Stimulated activated CD8-positive, alpha-beta memory T cell treated with anti-CD3 and anti-CD28 coated beads, Interleukin-12 subunit alpha, Interleukin-12 subunit beta, amount 100 ng/mL, for 1 hour (primary cell): ENCODE measurements around the gene PAFAH1B1.
"Not testable (repeated sequence)": the region's sequence is repeated elsewhere in the genome, so short reads cannot be mapped to it uniquely, and the experiment has no call there.

ENCODE experiments used
- DNase-seq: peaks from one replicate; pipeline ENCODE4 v3.0.0-alpha.2; 2020; ENCODE audit warnings: low read depth

PAFAH1B1 gene

GRCh38 chr17:2635675-2636074 is 42.2 kb downstream of the PAFAH1B1 start:
- no peak for DNase-seq

GRCh38 chr17:2636169-2636930 is 42.9 kb downstream of the PAFAH1B1 start:
- no peak for DNase-seq

GRCh38 chr17:2637422-2637821 is 44.0 kb downstream of the PAFAH1B1 start:
- no peak for DNase-seq

GRCh38 chr17:2644971-2645370 is 51.5 kb downstream of the PAFAH1B1 start:
- DNase-seq: no peak

DNA sequence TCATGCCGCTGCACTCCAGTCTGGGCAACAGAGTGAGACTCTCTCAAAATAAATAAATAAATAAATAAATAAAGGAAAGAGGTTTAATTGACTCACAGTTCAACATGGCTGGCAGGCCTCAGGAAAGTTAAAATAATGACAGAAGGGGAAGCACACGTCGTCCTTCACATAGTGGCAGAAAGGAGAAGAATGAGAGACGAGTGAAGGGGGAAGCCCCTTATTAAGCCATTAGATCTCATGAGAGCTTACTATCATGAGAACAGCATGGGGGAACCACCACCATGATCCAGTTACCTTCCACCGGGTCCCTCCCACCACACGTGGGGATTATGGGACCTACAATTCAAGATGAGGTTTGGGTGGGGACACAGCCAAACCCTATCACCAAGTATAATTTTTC is 54.5 kb downstream of the PAFAH1B1 start:
- no peak for DNase-seq

DNA sequence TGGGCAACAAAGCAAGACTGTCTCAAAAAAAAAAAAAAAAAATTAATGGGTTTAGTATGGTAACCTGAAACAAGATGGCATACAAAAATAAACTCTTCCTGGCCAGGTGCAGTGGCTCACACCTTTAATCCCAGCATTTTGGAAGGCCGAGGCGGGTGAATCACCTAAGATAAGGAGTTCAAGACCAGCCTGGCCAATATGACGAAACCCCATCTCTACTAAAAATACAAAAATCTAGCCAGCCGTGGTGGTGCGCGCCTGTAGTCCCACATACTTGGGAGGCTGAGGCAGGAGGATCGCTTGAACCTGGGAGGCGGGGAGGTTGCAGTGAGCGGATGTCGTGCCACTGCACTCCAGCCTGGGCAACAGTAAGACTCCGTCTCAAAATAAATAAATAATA is 55.7 kb downstream of the PAFAH1B1 start:
- no peak for DNase-seq

GRCh38 chr17:2652911-2653310 is 59.5 kb downstream of the PAFAH1B1 start:
- DNase-seq: not testable (repeated sequence)

DNA sequence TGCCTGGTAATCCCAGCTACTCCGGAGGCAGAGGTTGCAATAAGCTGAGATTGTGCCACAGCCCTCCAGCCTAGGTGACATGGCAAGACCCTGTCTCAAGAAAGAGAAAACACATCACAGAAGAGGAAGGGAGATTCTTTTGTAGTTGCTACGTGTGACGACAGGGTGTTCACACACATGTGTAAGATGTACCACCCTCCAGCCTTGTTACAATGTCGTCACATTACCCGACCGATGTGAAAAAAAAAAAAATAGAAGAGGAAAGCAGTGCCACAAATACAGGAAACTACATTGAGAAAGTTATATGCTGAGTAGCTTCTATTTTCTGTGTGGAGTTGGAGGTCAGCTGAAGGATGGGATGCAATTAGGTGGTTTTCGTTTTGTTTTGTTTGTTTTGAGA is 62.1 kb downstream of the PAFAH1B1 start:
- DNase-seq: no peak

DNA sequence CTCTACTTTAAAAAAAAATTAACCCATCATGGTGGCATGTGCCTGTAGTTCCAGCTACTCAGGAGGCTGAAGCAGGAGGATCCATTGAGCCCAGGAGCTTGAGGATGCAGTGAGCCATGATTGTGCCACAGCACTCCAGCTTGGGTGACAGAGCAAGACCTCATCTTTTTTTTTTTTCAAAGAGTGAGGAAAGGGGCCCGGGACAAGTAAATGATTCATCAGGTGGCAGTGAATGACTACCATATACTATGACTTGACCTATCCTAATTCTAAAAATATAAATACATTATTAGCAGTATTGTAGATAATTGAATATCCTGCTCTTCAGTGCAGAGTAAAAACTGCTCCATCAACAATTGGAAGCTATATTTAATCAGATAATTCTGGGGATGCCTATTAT is 62.8 kb downstream of the PAFAH1B1 start:
- no peak for DNase-seq

- not testable (repeated sequence) for DNase-seq
Observed at GRCh38 chr17:2659337-2659736, 65.9 kb downstream of the PAFAH1B1 start.

- DNase-seq: not testable (repeated sequence)
Observed at GRCh38 chr17:2660410-2660809, 67.0 kb downstream of the PAFAH1B1 start.

DNA sequence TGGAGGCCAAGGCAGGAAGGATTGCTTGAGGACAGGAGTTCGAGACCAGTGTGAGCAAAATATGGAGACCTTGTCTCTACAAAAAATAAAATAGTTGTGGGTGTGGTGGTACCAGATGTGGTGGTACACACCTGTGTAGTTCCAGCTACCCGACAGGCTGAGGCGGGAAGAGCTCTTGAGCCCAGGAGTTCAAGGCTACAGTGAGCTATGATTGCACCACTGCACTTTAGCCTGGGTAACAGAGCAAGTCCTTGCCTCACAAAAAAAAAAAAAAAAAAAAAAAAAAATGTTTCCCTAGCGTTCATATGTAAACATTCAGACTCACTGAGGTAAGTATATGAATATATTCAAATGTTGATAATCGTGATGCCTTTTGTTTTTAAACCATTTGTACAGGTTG is 78.6 kb downstream of the PAFAH1B1 start:
- no peak for DNase-seq

DNA sequence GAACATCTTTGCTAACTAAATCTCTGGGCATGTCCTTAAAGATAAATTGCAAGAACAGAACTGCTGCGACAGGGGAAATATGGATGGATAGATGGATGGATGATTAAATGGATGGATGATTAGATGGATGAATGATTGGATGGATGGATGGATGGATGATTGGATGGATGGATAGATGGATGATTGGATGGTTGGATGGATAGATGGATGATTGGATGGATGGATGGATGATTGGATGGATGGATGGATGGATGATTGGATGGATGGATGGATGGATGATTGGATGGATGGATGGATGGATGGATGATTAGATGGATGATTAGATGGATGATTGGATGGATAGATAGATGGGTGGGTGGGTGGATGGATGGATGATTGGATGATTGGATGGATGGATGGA is 85.8 kb downstream of the PAFAH1B1 start:
- DNase-seq: not testable (repeated sequence)

- DNase-seq: no peak
Observed at GRCh38 chr17:2680961-2681360, 87.5 kb downstream of the PAFAH1B1 start.

GRCh38 chr17:2681650-2682049 is 88.2 kb downstream of the PAFAH1B1 start:
- no peak for DNase-seq

DNA sequence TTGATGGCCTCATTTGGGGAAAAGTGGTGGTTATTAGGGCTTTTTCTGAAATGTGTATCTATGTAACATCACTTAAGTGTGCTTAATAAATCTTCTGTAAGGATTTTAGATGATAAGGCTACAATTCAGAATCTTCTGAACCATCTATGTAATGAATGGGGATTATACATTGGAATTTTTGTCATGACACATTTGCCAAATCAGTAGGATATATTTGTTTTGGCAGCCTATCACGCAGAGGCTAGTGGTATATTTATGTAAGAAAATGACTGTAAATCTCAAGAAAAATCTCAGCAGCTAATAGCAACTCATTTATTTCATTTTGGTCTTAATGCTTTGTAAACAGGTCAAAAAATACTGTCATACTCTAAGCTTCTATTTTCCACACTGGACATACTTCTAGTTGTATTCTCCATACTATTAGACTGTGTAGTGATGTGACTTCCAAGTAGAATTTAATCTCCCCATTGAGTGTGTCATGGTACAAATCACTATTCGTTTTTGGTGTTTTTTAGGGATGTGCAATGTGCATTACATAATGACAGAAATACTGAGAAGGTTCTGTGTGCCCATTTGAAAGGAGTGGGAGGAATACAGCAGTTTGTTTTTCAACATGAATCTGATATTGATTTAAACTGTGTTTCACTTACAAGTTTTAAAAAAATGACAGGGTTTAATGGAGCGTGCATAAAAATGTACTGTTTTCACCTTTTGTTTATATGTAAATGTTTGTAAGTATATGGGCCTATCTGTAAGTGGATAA is 88.9 kb downstream of the PAFAH1B1 start:
- no peak for DNase-seq

DNA sequence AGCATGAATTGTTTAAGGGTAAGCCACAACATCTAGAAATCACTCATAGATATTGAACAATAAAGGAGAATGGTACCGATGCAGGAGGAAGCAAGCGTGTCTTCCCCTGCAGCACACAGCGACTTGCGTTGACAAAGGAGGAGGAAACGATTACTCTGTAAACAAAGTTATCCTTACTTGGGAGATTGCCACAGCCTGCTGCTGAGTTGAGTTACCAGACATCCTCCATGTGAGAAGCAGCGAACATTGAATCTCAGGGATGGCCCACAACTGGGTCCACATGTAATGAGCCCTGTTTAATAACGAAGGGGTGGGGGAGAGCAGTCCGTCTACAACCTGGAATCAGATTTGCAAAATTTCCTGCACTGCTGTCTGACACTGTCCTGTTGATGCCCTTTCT is 90.5 kb downstream of the PAFAH1B1 start:
- no peak for DNase-seq

- no peak for DNase-seq
Observed at GRCh38 chr17:2684549-2684948, 91.1 kb downstream of the PAFAH1B1 start.

DNA sequence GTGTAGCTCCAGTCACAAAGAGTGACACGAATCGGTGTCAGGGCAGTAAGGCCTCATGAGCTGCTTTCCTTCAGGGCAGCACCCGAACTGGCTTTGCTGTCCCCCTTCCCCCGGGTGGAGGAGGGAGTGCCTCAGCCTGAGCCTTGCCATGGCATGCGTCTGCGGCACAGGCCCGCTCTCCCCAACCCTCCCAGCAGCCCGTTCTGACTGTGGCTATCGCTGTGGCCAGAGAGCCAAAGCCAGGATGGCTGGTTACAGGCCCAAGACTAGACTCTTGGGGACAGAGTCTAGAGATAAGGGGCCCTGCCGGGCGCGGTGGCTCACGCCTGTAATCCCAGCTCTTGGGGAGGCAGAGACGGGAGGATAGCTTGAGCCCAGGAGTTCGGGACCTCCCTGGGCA is 92.2 kb downstream of the PAFAH1B1 start:
- no peak for DNase-seq

- no peak for DNase-seq
Observed at GRCh38 chr17:2687074-2687418, 93.6 kb downstream of the PAFAH1B1 start.

DNA sequence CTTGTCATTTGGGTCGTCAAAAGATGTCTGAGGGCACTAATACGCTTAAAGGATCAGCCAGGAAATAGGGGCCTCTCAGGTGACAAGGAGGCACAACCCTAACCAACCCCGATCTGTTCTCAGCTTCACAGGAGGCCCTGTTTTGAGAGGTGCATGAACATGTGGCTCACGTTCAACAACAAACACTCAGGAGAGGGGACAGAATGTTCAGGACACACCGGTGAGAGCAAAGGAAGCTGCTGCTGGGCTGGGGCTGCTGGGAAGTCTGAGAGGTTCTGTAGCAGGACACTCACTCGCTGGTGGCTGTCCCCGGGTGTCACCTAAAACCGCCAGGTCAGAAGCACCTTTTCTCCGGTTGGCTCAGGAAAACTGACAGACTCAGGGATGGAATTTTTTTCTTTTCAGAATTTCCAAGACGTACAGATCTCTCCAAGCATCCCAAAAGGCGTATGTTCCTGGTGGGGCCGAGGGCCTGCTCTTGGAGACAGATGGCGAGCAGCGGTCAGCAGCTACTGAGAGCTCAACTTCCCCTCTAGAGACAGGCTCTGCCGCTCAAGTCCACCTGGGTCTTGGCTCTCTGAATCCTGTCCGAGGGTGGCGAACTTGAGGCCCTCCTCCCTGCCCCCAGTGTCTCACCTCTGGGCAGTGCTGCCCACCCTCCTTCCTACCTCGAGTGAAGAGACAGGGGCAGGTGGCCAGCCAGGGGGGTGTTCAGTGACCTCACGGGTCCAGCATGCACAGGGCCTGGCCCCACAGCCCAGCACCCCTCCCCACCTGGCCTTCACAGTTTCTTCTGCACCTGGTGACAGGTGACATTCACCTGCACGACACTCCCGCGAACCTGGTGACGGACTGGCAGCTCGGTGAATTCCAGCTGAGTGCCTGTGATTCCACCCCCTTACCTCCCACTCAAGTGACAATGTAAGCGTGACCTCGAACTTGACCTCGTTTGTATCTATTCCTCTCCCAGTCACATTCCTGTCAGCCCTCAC is 95.2 kb downstream of the PAFAH1B1 start:
- DNase-seq: no peak

DNA sequence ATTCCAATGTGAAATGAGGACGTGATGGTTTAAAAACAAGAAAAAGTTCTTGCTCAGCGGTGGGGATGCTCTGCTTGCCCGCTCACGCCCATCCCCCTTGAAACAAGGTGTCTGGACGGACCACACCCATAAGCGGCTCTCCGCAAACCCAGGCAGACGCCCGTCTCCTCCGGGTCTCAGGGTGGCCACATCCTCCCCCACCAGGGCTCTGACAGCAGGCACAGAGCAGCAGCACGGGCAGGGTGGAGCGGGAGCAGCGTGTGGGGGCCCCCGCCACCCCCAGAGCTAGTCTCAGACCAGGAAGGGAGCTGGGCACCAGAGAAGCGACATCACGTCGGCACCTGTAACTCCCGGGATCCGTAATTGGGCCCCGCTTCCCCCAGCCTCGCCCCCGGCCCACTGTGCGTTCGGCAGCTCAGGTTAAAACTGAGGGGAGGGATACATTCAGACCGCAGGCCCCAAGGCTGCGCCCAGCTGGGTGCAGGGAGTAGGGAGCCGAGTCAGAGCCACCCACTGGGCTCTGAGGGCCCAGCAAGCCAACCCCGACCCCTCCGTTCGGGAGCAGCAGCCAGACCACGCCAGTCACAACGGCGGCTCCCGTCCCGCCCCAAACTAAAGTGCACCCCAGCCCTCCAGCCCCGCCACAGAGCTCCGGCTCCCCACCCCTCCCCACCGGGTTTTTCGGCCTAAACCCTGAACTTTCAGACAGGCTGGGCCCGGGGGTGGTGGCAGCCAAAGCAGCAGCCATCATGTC is 96.1 kb downstream of the PAFAH1B1 start:
- DNase-seq: no peak
